SK-N-SH (cell line): ENCODE results near the gene ZMYND15. TPM values are rescaled to one million over a fixed set of nuclear protein-coding genes. Genes with fewer than 3 reads are reported as not detected.
A peak's percentile ranks its signal among the peaks of the same experiment; 100 is the strongest.

Source experiments
- CHD2 ChIP-seq: fragments of 150-350 bp; IDR thresholded peaks from 2 replicates; pipeline ENCODE4 v1.6.1; 2018; ENCODE audit warnings: low read length; ENCODE audit not compliant: partially characterized antibody
- ELF1 ChIP-seq: IDR thresholded peaks from 2 replicates; pipeline ENCODE4 v1.4.0; 2012
- EP300 ChIP-seq, 2 experiments: IDR thresholded peaks; 2 replicates each; pipeline versions ENCODE4 v1.4.0 to v1.6.1; 2012; ENCODE audit warnings: borderline replicate concordance in 1 of 2, low read depth in 1 of 2, low read length in 1 of 2
- EZH2phosphoT487 ChIP-seq: fragments of 200-600 bp; sonication (generic); IDR thresholded peaks from 2 replicates; pipeline ENCODE4 v1.6.1; 2017; ENCODE audit warnings: low read depth, mixed run types, mild to moderate bottlenecking, antibody characterized with exemption, moderate library complexity, borderline replicate concordance
- FOSL2 ChIP-seq: IDR thresholded peaks from 2 replicates; pipeline ENCODE4 v1.4.0; 2012; ENCODE audit warnings: low read depth, mild to moderate bottlenecking, moderate library complexity, borderline replicate concordance
- FOXM1 ChIP-seq: IDR thresholded peaks from 2 replicates; pipeline ENCODE4 v1.4.0; 2012; ENCODE audit warnings: low read depth, mild to moderate bottlenecking
- MXI1 ChIP-seq: IDR thresholded peaks from 2 replicates; pipeline ENCODE4 v1.6.1; 2012; ENCODE audit warnings: mild to moderate bottlenecking, low read depth, low read length, improper control_type of control experiment
- RCOR1 ChIP-seq: fragments of 150-350 bp; IDR thresholded peaks from 2 replicates; pipeline ENCODE4 v1.6.1; 2017; ENCODE audit warnings: antibody characterized with exemption, low read length
- REST ChIP-seq: IDR thresholded peaks from 2 replicates; pipeline ENCODE4 v1.6.1; 2012; ENCODE audit warnings: mild to moderate bottlenecking, low read depth, low read length, moderate library complexity
- RFX5 ChIP-seq: IDR thresholded peaks from 2 replicates; pipeline ENCODE4 v1.6.1; 2012; ENCODE audit warnings: mild to moderate bottlenecking, improper control_type of control experiment, low read length
- RXRA ChIP-seq: IDR thresholded peaks from 2 replicates; pipeline ENCODE4 v1.4.0; 2012; ENCODE audit warnings: low read depth, mild to moderate bottlenecking, borderline replicate concordance
- TEAD4 ChIP-seq: IDR thresholded peaks from 2 replicates; pipeline ENCODE4 v1.4.0; 2012; ENCODE audit warnings: mild to moderate bottlenecking, borderline replicate concordance; ENCODE audit not compliant: insufficient read depth
- USF2 ChIP-seq: fragments of 150-350 bp; IDR thresholded peaks from 2 replicates; pipeline ENCODE4 v1.6.1; 2017; ENCODE audit warnings: antibody characterized with exemption, low read length, low read depth, borderline replicate concordance
- YY1 ChIP-seq: IDR thresholded peaks from 2 replicates; pipeline ENCODE4 v1.4.0; 2012; ENCODE audit warnings: low read depth, mild to moderate bottlenecking
- polyA plus RNA-seq, 3 experiments: library from polyadenylated mRNA; depleted of rRNA; stranded (reverse); fragments of >200 nt; gene quantifications; 2 replicates each; pipeline ENCODE4 v1.2.3, GENCODE V29; 2012
- TF ChIP-seq, protein P1 (sequence below): IDR thresholded peaks from 2 replicates; pipeline ENCODE4 v1.4.0; 2012; ENCODE audit warnings: low read depth, borderline replicate concordance
- TF ChIP-seq, protein P2 (sequence below): IDR thresholded peaks from 2 replicates; pipeline ENCODE4 v1.4.0; 2012; ENCODE audit warnings: low read depth, borderline replicate concordance
- TF ChIP-seq, protein P3 (sequence below): IDR thresholded peaks from 2 replicates; pipeline ENCODE4 v1.4.0; 2012; ENCODE audit warnings: low read depth

Gene ZMYND15
- polyA plus RNA-seq, 1 of the 3 experiments (the other 2 are of a cell fraction) = 0.08 TPM

- no peak for TF ChIP-seq EP300 (IDR thresholded peaks at IDR 0.05; ENCODE audit: borderline replicate concordance in 1 of 2, low read depth in 1 of 2, low read length in 1 of 2)
- TF ChIP-seq FOSL2 = no peak; the same call in 1 of the 2 replicates
- TF ChIP-seq ELF1 = no peak
- TF ChIP-seq MXI1 = peak; percentile 86
- TF ChIP-seq RXRA = no peak
- TF ChIP-seq, protein P1, sequence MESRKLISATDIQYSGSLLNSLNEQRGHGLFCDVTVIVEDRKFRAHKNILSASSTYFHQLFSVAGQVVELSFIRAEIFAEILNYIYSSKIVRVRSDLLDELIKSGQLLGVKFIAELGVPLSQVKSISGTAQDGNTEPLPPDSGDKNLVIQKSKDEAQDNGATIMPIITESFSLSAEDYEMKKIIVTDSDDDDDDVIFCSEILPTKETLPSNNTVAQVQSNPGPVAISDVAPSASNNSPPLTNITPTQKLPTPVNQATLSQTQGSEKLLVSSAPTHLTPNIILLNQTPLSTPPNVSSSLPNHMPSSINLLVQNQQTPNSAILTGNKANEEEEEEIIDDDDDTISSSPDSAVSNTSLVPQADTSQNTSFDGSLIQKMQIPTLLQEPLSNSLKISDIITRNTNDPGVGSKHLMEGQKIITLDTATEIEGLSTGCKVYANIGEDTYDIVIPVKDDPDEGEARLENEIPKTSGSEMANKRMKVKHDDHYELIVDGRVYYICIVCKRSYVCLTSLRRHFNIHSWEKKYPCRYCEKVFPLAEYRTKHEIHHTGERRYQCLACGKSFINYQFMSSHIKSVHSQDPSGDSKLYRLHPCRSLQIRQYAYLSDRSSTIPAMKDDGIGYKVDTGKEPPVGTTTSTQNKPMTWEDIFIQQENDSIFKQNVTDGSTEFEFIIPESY = no peak
- no peak for TF ChIP-seq REST
- TF ChIP-seq EZH2phosphoT487 = no peak
- TF ChIP-seq RCOR1 = peak; percentile 31; the same call in 1 of the 2 replicates
- TF ChIP-seq FOXM1 = no peak
- peak; percentile 21 for TF ChIP-seq CHD2
- 0 out of 2 replicates have a peak, but pooled peaks have one; percentile 21 for TF ChIP-seq TEAD4
- no peak for TF ChIP-seq YY1
- TF ChIP-seq, protein P2, sequence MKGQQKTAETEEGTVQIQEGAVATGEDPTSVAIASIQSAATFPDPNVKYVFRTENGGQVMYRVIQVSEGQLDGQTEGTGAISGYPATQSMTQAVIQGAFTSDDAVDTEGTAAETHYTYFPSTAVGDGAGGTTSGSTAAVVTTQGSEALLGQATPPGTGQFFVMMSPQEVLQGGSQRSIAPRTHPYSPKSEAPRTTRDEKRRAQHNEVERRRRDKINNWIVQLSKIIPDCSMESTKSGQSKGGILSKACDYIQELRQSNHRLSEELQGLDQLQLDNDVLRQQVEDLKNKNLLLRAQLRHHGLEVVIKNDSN = peak; percentile 35; the same call in 1 of the 2 replicates
- no peak for TF ChIP-seq USF2
- TF ChIP-seq, protein P3, sequence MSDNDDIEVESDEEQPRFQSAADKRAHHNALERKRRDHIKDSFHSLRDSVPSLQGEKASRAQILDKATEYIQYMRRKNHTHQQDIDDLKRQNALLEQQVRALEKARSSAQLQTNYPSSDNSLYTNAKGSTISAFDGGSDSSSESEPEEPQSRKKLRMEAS = peak; percentile 67
- TF ChIP-seq RFX5 = no peak; the same call in 1 of the 2 replicates
- TF ChIP-seq, all 33 proteins: peak for 14
Measured at GRCh38 chr17:4709794-4710692, 29.6 kb upstream of the ZMYND15 start, which contains the start of gene ARRB2 (continued).
